HG03045 (cell line): Measurements from ENCODE around the gene UMOD.

Source experiments
- ATAC-seq: cut with Tn5 transposase; IDR thresholded peaks from one replicate; pipeline ENCODE4 v1.9.1; 2021; ENCODE audit warnings: mild to moderate bottlenecking, moderate library complexity; ENCODE audit not compliant: unreplicated experiment

The UMOD gene

GRCh38 chr16:20306401-20306800, 46.1 kb downstream of the UMOD start:
- no peak for ATAC-seq

GRCh38 chr16:20303012-20303411, 49.5 kb downstream of the UMOD start:
- no peak for ATAC-seq

GRCh38 chr16:20302389-20302788, 50.1 kb downstream of the UMOD start:
- ATAC-seq = no peak

GRCh38 chr16:20301840-20302239, 50.7 kb downstream of the UMOD start:
- ATAC-seq = no peak

- ATAC-seq = no peak
Measured at GRCh38 chr16:20300312-20301097, 52.0 kb downstream of the UMOD start.

GRCh38 chr16:20298452-20298851, 54.1 kb downstream of the UMOD start:
- no peak for ATAC-seq

- no peak for ATAC-seq
Measured at GRCh38 chr16:20291208-20292206, 61.0 kb downstream of the UMOD start.

- ATAC-seq = no peak
Measured at GRCh38 chr16:20289571-20289970, 62.9 kb downstream of the UMOD start.

- no peak for ATAC-seq
Measured at GRCh38 chr16:20285993-20286499, 66.5 kb downstream of the UMOD start.
